HCT116 (cell line): ENCODE data around the gene ACADSB. TPM values are rescaled to one million over a fixed set of nuclear protein-coding genes. Genes with fewer than 3 reads are reported as not detected.

Source experiments
- ATAC-seq: fragments of 200-7000 bp; cut with Tn5 transposase; 2 replicates; pipeline ENCODE4 v1.9.1; 2020; ENCODE audit warnings: mild to moderate bottlenecking, moderate library complexity
- BruUV-seq: library from RNA; stranded (reverse); fragments of 400-500 nt; replicated peaks from 2 replicates; lab custom pipeline; 2021; lab: Mats Ljungman, UMichigan
- CTCF ChIA-PET: fragments of 300-600 bp; sonication (Branson Sonifier 250); formaldehyde crosslinking; loops from one replicate; lab custom pipeline; 2021; ENCODE audit warnings: antibody characterized with exemption; lab: Charles Lee
- POLR2A ChIA-PET: fragments of 300-600, 350-600 bp; sonication (Branson Sonifier 250); formaldehyde crosslinking; loops from one replicate; lab custom pipeline; 2021; ENCODE audit warnings: antibody characterized with exemption; lab: Charles Lee
- RAD21 ChIA-PET, 2 experiments: fragments of 300-600 bp; sonication (Branson Sonifier 250); formaldehyde crosslinking; loops; one replicate each; lab custom pipeline; 2023; ENCODE audit warnings: low total read pairs in 2 of 2; ENCODE audit not compliant: uncharacterized antibody in 2 of 2, unreplicated experiment in 2 of 2, low non-redundant PET in 1 of 2; lab: Charles Lee
- DNase-seq: peaks from one replicate; pipeline ENCODE4 v3.0.0-alpha.2; 2010; ENCODE audit warnings: low read depth, low spot score
- H2AFZ ChIP-seq: fragments of 200-600 bp; shearing (Covaris generic), sonication (generic); 2 replicates; pipeline ENCODE4 v1.6.1; 2017; ENCODE audit warnings: low read depth, mixed run types, mixed read lengths, antibody characterized with exemption, low read length; ENCODE audit not compliant: poor library complexity, severe bottlenecking
- H3K27ac ChIP-seq: 2 replicates; pipeline ENCODE4 v1.5.1; 2012; ENCODE audit warnings: low read depth, low read length
- H3K27me3 ChIP-seq: fragments of 200-600 bp; sonication (generic); 2 replicates; pipeline ENCODE4 v1.6.1; 2016; ENCODE audit warnings: mixed run types, low read length, mixed read lengths; ENCODE audit not compliant: insufficient read depth
- H3K36me3 ChIP-seq, 2 experiments: fragments of 200-500 bp in 1 of 2; fragments of 200-600 bp in 1 of 2; sonication (Bioruptor generic) in 1 of 2; sonication (generic) in 1 of 2; 2 replicates each; pipeline versions ENCODE4 v1.5.1 to v1.6.1; 2014 to 2016; ENCODE audit warnings: low read length in 2 of 2, inconsistent platforms in 1 of 2, mixed read lengths in 1 of 2, mixed run types in 1 of 2; ENCODE audit not compliant: insufficient read depth in 2 of 2, control insufficient read depth in 1 of 2
- H3K4me1 ChIP-seq, 2 experiments: fragments of 200-600 bp in 1 of 2; sonication (generic) in 1 of 2; 2 replicates each; pipeline versions ENCODE4 v1.5.1 to v1.6.1; 2012 to 2017; ENCODE audit warnings: low read length in 2 of 2, inconsistent platforms in 1 of 2, mild to moderate bottlenecking in 1 of 2, mixed read lengths in 1 of 2, mixed run types in 1 of 2, moderate library complexity in 1 of 2; ENCODE audit not compliant: insufficient read depth in 2 of 2, control insufficient read depth in 1 of 2
- H3K4me2 ChIP-seq: fragments of 200-600 bp; sonication (generic); 2 replicates; pipeline ENCODE4 v1.6.1; 2017; ENCODE audit warnings: mixed run types, low read length, mixed read lengths
- H3K4me3 ChIP-seq, 2 experiments: fragments of 200-600 bp in 1 of 2; sonication (generic) in 1 of 2; replicated peaks in 1 of 2; 2 replicates each; pipeline ENCODE4 v1.5.1; 2011 to 2016; ENCODE audit warnings: low read length in 2 of 2, control low read depth in 1 of 2, low read depth in 1 of 2, mild to moderate bottlenecking in 1 of 2, mixed read lengths in 1 of 2, mixed run types in 1 of 2
- H3K79me2 ChIP-seq: fragments of 200-600 bp; sonication (generic); 2 replicates; pipeline ENCODE4 v1.6.1; 2017; ENCODE audit warnings: mild to moderate bottlenecking, mixed run types, low read length, moderate library complexity, mixed read lengths; ENCODE audit not compliant: insufficient read depth
- H3K9ac ChIP-seq: fragments of 200-600 bp; sonication (generic); 2 replicates; pipeline ENCODE4 v1.6.1; 2016; ENCODE audit warnings: low read length, mixed read lengths
- H3K9me2 ChIP-seq: fragments of 200-600 bp; sonication (generic), shearing (Covaris generic); 2 replicates; pipeline ENCODE4 v1.6.1; 2017; ENCODE audit warnings: mixed run types, mild to moderate bottlenecking, moderate library complexity; ENCODE audit not compliant: insufficient read depth
- H3K9me3 ChIP-seq, 2 experiments: fragments of 200-500 bp in 1 of 2; fragments of 200-600 bp in 1 of 2; sonication (Bioruptor generic) in 1 of 2; sonication (generic) in 1 of 2; 2 replicates each; pipeline ENCODE4 v1.6.1; 2014 to 2017; ENCODE audit warnings: low read length in 2 of 2, mixed read lengths in 2 of 2, inconsistent platforms in 1 of 2, low read depth in 1 of 2, mild to moderate bottlenecking in 1 of 2, mixed run types in 1 of 2, moderate library complexity in 1 of 2; ENCODE audit not compliant: control insufficient read depth in 1 of 2, insufficient read depth in 1 of 2
- H4K20me1 ChIP-seq: fragments of 200-600 bp; sonication (generic), shearing (Covaris generic); 2 replicates; pipeline ENCODE4 v1.6.1; 2017; ENCODE audit warnings: mixed run types, mild to moderate bottlenecking, moderate library complexity; ENCODE audit not compliant: insufficient read depth
- ATF3 ChIP-seq: IDR thresholded peaks from 2 replicates; pipeline ENCODE4 v1.6.1; 2012
- CBX3 ChIP-seq: IDR thresholded peaks from 2 replicates; pipeline ENCODE4 v1.6.1; 2012; ENCODE audit warnings: low read depth
- REST ChIP-seq: IDR thresholded peaks from 2 replicates; pipeline ENCODE4 v1.6.1; 2012; ENCODE audit warnings: low read depth
- SIN3A ChIP-seq: IDR thresholded peaks from 2 replicates; pipeline ENCODE4 v1.6.1; 2012; ENCODE audit warnings: low read depth
- YY1 ChIP-seq: IDR thresholded peaks from 2 replicates; pipeline ENCODE4 v1.6.1; 2011; ENCODE audit warnings: low read length, low read depth, moderate library complexity, mild to moderate bottlenecking; ENCODE audit not compliant: insufficient replicate concordance; ENCODE audit errors: extremely low read depth
- intact Hi-C: fragments of 100-400 bp; cut with micrococcal nuclease; formaldehyde crosslinking; loops from 2 replicates; pipeline ENCODE4 v1.10.0; 2022
- total RNA-seq: library from RNA; stranded (reverse); gene quantifications from one replicate; pipeline ENCODE4 v1.2.1, GENCODE V29; 2021; ENCODE audit not compliant: unreplicated experiment

Gene ACADSB
- total RNA-seq, 1 experiment from 2014 or later, result 33.3 TPM

GRCh38 chr10:123092635-123093414, 84.0 kb downstream of the ACADSB start:
- TF ChIP-seq YY1 (no peak), SIN3A (no peak), ATF3 (no peak)
- TF ChIP-seq, all 23 proteins: peak for 0
- DNase-seq, result no peak
- BruUV-seq, result no TSS peak
- no peak for ATAC-seq
- intact Hi-C loops, result no loop called here
- no peaks in the 10 kb centered on the region for H3K36me3 ChIP-seq
- no peak overlapping the region for H3K4me3 ChIP-seq
- no peaks in the 10 kb centered on the region for H3K9me2 ChIP-seq
- CTCF ChIA-PET, result no interaction called here
- no peak overlapping the region for H3K4me2 ChIP-seq
- POLR2A ChIA-PET, result no interaction called here
- H4K20me1 ChIP-seq, result no peaks in the 10 kb centered on the region
- peaks cover 41% of the 10 kb centered on the region; the same call in 1 of the 2 replicates for H3K27me3 ChIP-seq
- no peak overlapping the region for H2AFZ ChIP-seq
- H3K79me2 ChIP-seq, result no peaks in the 10 kb centered on the region
- RAD21 ChIA-PET, result no interaction called here
- H3K9me3 ChIP-seq, result no peaks in the 10 kb centered on the region
- no peak overlapping the region for H3K27ac ChIP-seq
- H3K9ac ChIP-seq, result no peak overlapping the region
- H3K4me1 ChIP-seq, result no peaks in the 10 kb centered on the region

- H3K4me2 ChIP-seq, result no peak overlapping the region
- no TSS peak for BruUV-seq
- H3K27ac ChIP-seq, result no peak overlapping the region
- ATAC-seq (no peak), DNase-seq (no peak)
- H3K4me1 ChIP-seq, result no peaks in the 10 kb centered on the region
- no peaks in the 10 kb centered on the region for H3K9me3 ChIP-seq
- CTCF ChIA-PET, result no interaction called here
- TF ChIP-seq REST (peak; percentile 51), CBX3 (no peak)
- H3K79me2 ChIP-seq, result no peaks in the 10 kb centered on the region
- peaks cover 41% of the 10 kb centered on the region; the same call in 1 of the 2 replicates for H3K27me3 ChIP-seq
- POLR2A ChIA-PET, result no interaction called here
- H3K9me2 ChIP-seq, result no peaks in the 10 kb centered on the region
- no peaks in the 10 kb centered on the region for H3K36me3 ChIP-seq
- intact Hi-C loops, result no loop called here
- RAD21 ChIA-PET, result no interaction called here
- H4K20me1 ChIP-seq, result no peaks in the 10 kb centered on the region
- H2AFZ ChIP-seq, result no peak overlapping the region
- no peak overlapping the region for H3K4me3 ChIP-seq
- H3K9ac ChIP-seq, result no peak overlapping the region
These were observed 84.7 kb downstream of the ACADSB start for GRCh38 chr10:123093489-123093888.
